Adrenal gland (tissue), 12 donors: ENCODE results near the gene STX5. TPM values are rescaled to one million over a fixed set of nuclear protein-coding genes. Genes with fewer than 3 reads are reported as not detected.
"Not testable (repeated sequence)": the region's sequence is repeated elsewhere in the genome, so short reads cannot be mapped to it uniquely, and the experiment has no call there.

ENCODE experiments used
- DNase-seq, 7 donors: peaks; one replicate each; pipeline ENCODE4 v3.0.0-alpha.2; 2019 to 2020
- H3K27ac ChIP-seq, 5 donors: fragments of 200-600 bp; sonication (generic) in 4 of 5; 1 replicate in 3 of 5; 2 replicates in 2 of 5; pipeline versions ENCODE4 v1.5.1 to v1.8.0; 2016 to 2020; ENCODE audit warnings: mild to moderate bottlenecking in 1 of 5
- H3K27me3 ChIP-seq: fragments of 200-600 bp; 2 replicates; pipeline ENCODE4 v1.8.0; 2021
- H3K36me3 ChIP-seq, 2 donors: fragments of 200-600 bp; replicated peaks in 1 of 2; 1 replicate in 1 of 2; 2 replicates in 1 of 2; pipeline versions ENCODE4 v1.5.1 to v1.8.0; 2018 to 2022
- H3K4me1 ChIP-seq, 2 donors: fragments of 200-600 bp; replicated peaks in 1 of 2; 1 replicate in 1 of 2; 2 replicates in 1 of 2; pipeline versions ENCODE4 v1.5.1 to v1.8.0; 2018 to 2021
- H3K4me3 ChIP-seq, 4 donors: fragments of 200-600 bp; sonication (generic) in 3 of 4; one replicate each; pipeline ENCODE4 v1.5.1; 2016 to 2018
- H3K9me3 ChIP-seq, 3 donors: fragments of 200-600 bp; sonication (generic) in 1 of 3; replicated peaks in 1 of 3; 1 replicate in 2 of 3; 2 replicates in 1 of 3; pipeline versions ENCODE4 v1.5.1 to v1.8.0; 2016 to 2021
- POLR2A ChIP-seq, 2 donors: fragments of 450-650 bp; IDR thresholded peaks; one replicate each; pipeline ENCODE4 v1.6.1; 2017; ENCODE audit warnings: antibody characterized with exemption in 2 of 2, mild to moderate bottlenecking in 2 of 2, moderate library complexity in 1 of 2
- WGBS, 4 donors: extraction: QIAGEN DNeasy Blood & Tissue Kit in 2 of 4; methylation state at CpG; one replicate each; pipeline versions ENCODE4 v1.1.5 to v1.1.7; 2013 to 2017; 5-methylcytosine and 5-hydroxymethylcytosine counted together
- intact Hi-C, 2 donors: fragments of 100-400 bp; cut with DNase I; formaldehyde crosslinking; loops; one replicate each; pipeline versions ENCODE4 v1.14.1 to v1.15.0; 2022 to 2023
- polyA plus RNA-seq, 3 donors: library from polyadenylated mRNA; stranded (reverse); fragments of 200-250 nt in 2 of 3; fragments of 350-450 nt in 1 of 3; fragmentation: Illumina TruSeq in 1 of 3; extraction: RNeasy Lipid Tissue Mini Kit (QIAGEN cat#74804) in 1 of 3; gene quantifications; one replicate each; pipeline ENCODE4 v1.2.3, GENCODE V29; 2013 to 2014
- total RNA-seq, 9 donors: library from RNA; depleted of rRNA in 4 of 9; stranded (reverse); fragments of >200 nt in 4 of 9; fragments of 120-200 nt in 1 of 9; fragmentation: NEBNext Ultra II Directional in 1 of 9; extraction: Animal tissue kit (Norgen Biotek cat#: 25700) in 1 of 9; gene quantifications; one replicate each; pipeline versions ENCODE4 v1.1.0 to v1.2.4, GENCODE V29; 2013 to 2023
- TF ChIP-seq, protein P1 (sequence below), 6 experiments: fragments of 450-650 bp in 4 of 6; fragments of 200-600 bp in 2 of 6; sonication (generic) in 1 of 6; IDR thresholded peaks; 1 replicate in 5 of 6; 2 replicates in 1 of 6; pipeline versions ENCODE4 v1.5.1 to v1.8.0; 2016 to 2021; ENCODE audit warnings: antibody characterized with exemption in 6 of 6, mild to moderate bottlenecking in 2 of 6, moderate library complexity in 1 of 6
- donor health status: healthy with polysubstance abuse.
- donor health status: Bipolar disorder and iron deficiency.
- donor health status: DM: yes; HTN: yes; CAD: no.
- donor health status: DM: no; HTN: no; CAD: no.
- donor health status: DM: no; HTN: no; CAD: no.
- donor health status: DM: yes; HTN: yes; CAD: no.

STX5 gene
- total and polyA plus RNA-seq, 12 donors, result 19.7 to 59.9 (median 36.0) TPM

DNA sequence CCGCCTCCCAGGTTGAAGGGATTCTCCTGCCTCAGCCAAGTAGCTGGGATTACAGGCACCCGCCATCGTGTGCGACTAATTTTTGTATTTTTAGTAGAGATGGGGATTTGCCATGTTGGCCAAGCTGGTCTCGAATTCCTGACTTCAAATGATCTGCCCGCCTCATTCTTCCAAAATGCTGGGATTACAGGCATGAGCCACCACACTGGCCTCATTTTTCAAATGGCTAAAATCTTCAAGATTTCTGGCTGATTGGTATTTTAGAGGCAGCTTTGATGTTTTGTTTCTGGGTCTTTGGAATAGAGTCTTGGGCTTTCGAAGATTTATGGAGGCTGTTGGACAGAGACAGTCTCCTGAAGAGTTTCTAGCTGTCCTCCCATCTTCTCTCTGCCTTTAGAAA, 43.0 kb upstream of the STX5 start:
- 97 to 98% (median 97%) methylated on average over 7 of the region's 7 CpGs for WGBS, 4 donors
- Histone ChIP-seq H3K27ac (no peak overlapping the region), H3K9me3 (no peaks in the 10 kb centered on the region), H3K4me1 (peaks cover 8% of the 10 kb centered on the region in 2 donors), H3K4me3 (no peak overlapping the region), H3K36me3 (no peaks in the 10 kb centered on the region), H3K27me3 (no peaks in the 10 kb centered on the region)
- no peak for TF ChIP-seq POLR2A (IDR thresholded peaks at IDR 0.05)
- TF ChIP-seq, protein P1, sequence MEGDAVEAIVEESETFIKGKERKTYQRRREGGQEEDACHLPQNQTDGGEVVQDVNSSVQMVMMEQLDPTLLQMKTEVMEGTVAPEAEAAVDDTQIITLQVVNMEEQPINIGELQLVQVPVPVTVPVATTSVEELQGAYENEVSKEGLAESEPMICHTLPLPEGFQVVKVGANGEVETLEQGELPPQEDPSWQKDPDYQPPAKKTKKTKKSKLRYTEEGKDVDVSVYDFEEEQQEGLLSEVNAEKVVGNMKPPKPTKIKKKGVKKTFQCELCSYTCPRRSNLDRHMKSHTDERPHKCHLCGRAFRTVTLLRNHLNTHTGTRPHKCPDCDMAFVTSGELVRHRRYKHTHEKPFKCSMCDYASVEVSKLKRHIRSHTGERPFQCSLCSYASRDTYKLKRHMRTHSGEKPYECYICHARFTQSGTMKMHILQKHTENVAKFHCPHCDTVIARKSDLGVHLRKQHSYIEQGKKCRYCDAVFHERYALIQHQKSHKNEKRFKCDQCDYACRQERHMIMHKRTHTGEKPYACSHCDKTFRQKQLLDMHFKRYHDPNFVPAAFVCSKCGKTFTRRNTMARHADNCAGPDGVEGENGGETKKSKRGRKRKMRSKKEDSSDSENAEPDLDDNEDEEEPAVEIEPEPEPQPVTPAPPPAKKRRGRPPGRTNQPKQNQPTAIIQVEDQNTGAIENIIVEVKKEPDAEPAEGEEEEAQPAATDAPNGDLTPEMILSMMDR (IDR thresholded peaks at IDR 0.05), result no peak
- no peak for DNase-seq
- intact Hi-C loops, result no loop called here

DNA sequence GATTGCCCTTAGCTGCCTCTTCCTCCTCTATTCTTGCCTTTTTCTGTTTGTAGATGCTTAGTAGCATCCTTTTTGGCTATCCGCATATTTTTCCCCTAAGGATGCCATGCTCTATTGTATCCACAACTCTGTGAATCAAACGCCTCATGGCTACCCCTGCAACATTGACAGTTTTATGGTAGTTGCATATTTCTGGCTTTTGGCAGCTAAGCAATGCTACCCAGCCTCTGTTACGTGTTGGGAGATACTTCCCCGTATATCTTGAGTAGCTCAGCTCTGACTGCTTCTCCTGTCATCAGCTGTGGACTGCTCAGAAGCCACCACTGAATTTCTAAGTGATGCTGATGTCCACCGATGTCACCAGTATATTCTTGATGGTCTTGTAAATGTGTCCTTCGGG, 33.8 kb upstream of the STX5 start:
- Histone ChIP-seq H3K36me3 (no peaks in the 10 kb centered on the region), H3K4me1 (no peaks in the 10 kb centered on the region), H3K27ac (no peak overlapping the region), H3K4me3 (no peak overlapping the region), H3K9me3 (no peaks in the 10 kb centered on the region), H3K27me3 (no peaks in the 10 kb centered on the region)
- no peak for DNase-seq
- TF ChIP-seq, protein P1 (IDR thresholded peaks at IDR 0.05), result no peak
- no peak for TF ChIP-seq POLR2A (IDR thresholded peaks at IDR 0.05)
- intact Hi-C loops, result loop anchor here in 1 of 2 donors (10.0 kb wide), 1 partner anchor 71 kb away; the partner anchor contains the start of gene TMEM223
- WGBS, 4 donors, result 71 to 79% (median 78%) methylated on average over 6 of the region's 6 CpGs

DNA sequence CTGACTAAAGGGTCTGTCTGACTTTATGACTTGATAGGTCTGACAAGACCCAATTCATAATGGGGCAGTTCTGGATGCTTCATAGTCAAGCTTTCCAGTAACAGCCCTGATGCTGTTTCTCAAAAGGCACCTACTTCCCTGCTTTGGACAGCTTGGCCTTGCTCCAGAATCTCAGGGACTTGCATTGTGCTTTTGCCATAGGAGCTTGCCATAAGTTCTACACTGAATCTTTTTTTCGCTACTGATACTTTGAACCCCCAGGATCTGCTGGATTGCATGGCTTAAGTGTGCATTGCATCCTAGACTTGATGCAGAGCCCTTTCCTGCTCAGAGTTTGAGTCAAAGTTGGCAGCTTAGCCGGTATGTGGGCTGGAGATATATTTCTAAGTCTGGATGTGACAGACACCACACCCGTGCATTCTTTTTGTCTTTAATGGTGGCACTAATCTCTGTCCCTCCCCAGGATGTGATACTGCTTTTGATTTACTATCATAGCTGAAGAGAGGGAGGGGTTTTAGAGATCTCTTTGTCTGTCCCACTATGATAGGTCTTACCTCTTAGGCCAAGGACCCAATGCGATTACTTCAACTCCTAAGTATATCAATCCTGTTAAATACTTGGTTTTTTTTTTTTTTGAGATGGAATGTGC, 32.0 kb upstream of the STX5 start:
- Histone ChIP-seq H3K36me3 (no peaks in the 10 kb centered on the region), H3K27ac (no peak overlapping the region), H3K9me3 (no peaks in the 10 kb centered on the region), H3K4me3 (no peak overlapping the region), H3K4me1 (no peaks in the 10 kb centered on the region), H3K27me3 (no peaks in the 10 kb centered on the region)
- intact Hi-C loops, result loop anchor here (5.0 to 10.0 kb wide), 2 partner anchors 69 to 77 kb away; partner anchors contain the start of genes TMEM179B (in 1 of the 2) and TMEM223 (in 1 of the 2)
- no peak for TF ChIP-seq POLR2A (IDR thresholded peaks at IDR 0.05)
- TF ChIP-seq, protein P1 (IDR thresholded peaks at IDR 0.05), result no peak
- 72 to 79% (median 76%) methylated on average over 3 to 4 of the region's 4 CpGs for WGBS, 4 donors
- DNase-seq, result no peak

DNA sequence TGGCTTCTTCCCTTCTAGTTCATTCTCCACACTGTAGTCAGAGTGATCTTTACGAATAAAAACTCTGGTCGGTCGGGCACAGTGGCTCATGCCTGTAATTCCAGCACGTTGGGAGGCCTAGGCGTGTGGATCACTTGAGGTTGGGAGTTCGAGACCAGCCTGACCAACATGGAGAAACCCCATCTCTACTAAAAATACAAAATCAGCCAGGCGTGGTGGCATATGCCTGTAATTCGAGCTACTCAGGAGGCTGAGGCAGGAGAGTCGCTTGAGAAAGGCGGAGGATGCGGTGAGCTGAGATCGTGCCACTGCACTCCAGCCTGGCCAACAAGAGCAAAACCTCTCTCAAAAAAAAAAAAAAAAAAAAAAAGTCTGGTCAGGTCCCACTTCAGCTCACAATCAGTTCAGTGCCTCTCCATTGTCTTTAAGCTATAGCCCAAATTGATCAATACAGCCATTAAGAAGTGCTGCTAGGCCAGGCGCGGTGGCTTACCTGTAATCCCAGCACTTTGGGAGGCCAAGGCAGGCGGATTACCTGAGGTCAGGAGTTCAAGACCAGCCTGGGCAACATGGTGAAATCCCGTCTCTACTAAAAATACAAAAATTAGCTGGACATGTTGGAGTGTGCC, 29.8 kb upstream of the STX5 start:
- H3K27me3 ChIP-seq, H3K9me3 ChIP-seq, H3K27ac ChIP-seq, H3K4me3 ChIP-seq, DNase-seq, H3K36me3 ChIP-seq, H3K4me1 ChIP-seq: not testable (repeated sequence)
- WGBS, 4 donors, result 91 to 96% (median 91%) methylated on average over 16 of the region's 16 CpGs
- intact Hi-C loops, result loop anchor here (5.0 to 10.0 kb wide), 2 partner anchors 67 to 74 kb away; partner anchors contain the start of genes TMEM179B (in 1 of the 2) and TMEM223 (in 1 of the 2)
